Subcutaneous abdominal adipose tissue (tissue), 5 donors: ENCODE results near the gene FMNL3.

Experiments
- H3K27ac ChIP-seq: one replicate; pipeline ENCODE4 v1.7.0; 2013; ENCODE audit warnings: low read depth, mild to moderate bottlenecking, inconsistent platforms, low read length, moderate library complexity
- H3K27me3 ChIP-seq, 5 donors: one replicate each; pipeline ENCODE4 v1.7.0; 2013; ENCODE audit warnings: low read length in 5 of 5, inconsistent platforms in 1 of 5; ENCODE audit not compliant: control insufficient read depth in 5 of 5, insufficient read depth in 4 of 5
- H3K36me3 ChIP-seq, 5 donors: one replicate each; pipeline ENCODE4 v1.7.0; 2013; ENCODE audit warnings: low read length in 5 of 5; ENCODE audit not compliant: control insufficient read depth in 5 of 5, insufficient read depth in 5 of 5
- H3K4me1 ChIP-seq, 5 donors: one replicate each; pipeline ENCODE4 v1.7.0; 2013; ENCODE audit warnings: low read length in 5 of 5, mild to moderate bottlenecking in 3 of 5, moderate library complexity in 1 of 5; ENCODE audit not compliant: control insufficient read depth in 5 of 5, insufficient read depth in 5 of 5
- H3K4me3 ChIP-seq, 5 donors: one replicate each; pipeline ENCODE4 v1.7.0; 2013; ENCODE audit warnings: low read length in 5 of 5, low read depth in 1 of 5
- H3K9ac ChIP-seq, 5 donors: one replicate each; pipeline ENCODE4 v1.7.0; 2013; ENCODE audit warnings: low read length in 5 of 5, mild to moderate bottlenecking in 4 of 5, moderate library complexity in 3 of 5
- H3K9me3 ChIP-seq, 5 donors: one replicate each; pipeline ENCODE4 v1.7.0; 2013; ENCODE audit warnings: low read length in 5 of 5; ENCODE audit not compliant: control insufficient read depth in 5 of 5
- donor health status: healthy.
- donor health status: healthy.
- donor health status: healthy.
- donor health status: healthy.
- donor health status: healthy.

FMNL3 gene

GRCh38 chr12:49683599-49684309, 23.5 kb downstream of the FMNL3 start:
- Histone ChIP-seq H3K27ac (no peak overlapping the region), H3K9me3 (no peaks in the 10 kb centered on the region), H3K4me3 (no peak overlapping the region), H3K4me1 (peaks cover 0 to 31% (median 0%) of the 10 kb centered on the region in 5 donors), H3K9ac (peak overlapping the region in 1 of 5 donors; percentile 45), H3K36me3 (no peaks in the 10 kb centered on the region), H3K27me3 (no peaks in the 10 kb centered on the region)

GRCh38 chr12:49680075-49680474, 27.1 kb downstream of the FMNL3 start:
- H3K4me3 ChIP-seq = no peak overlapping the region
- no peaks in the 10 kb centered on the region for H3K36me3 ChIP-seq
- no peaks in the 10 kb centered on the region for H3K27me3 ChIP-seq
- peaks cover 0 to 32% (median 4%) of the 10 kb centered on the region in 5 donors for H3K4me1 ChIP-seq
- no peak overlapping the region for H3K27ac ChIP-seq
- H3K9me3 ChIP-seq = no peaks in the 10 kb centered on the region
- H3K9ac ChIP-seq = no peak overlapping the region

GRCh38 chr12:49678711-49679110, 28.5 kb downstream of the FMNL3 start:
- H3K9me3 ChIP-seq = no peaks in the 10 kb centered on the region
- no peaks in the 10 kb centered on the region for H3K36me3 ChIP-seq
- peaks cover 10 to 33% (median 17%) of the 10 kb centered on the region in 5 donors for H3K4me1 ChIP-seq
- H3K27ac ChIP-seq = no peak overlapping the region
- no peak overlapping the region for H3K9ac ChIP-seq
- no peak overlapping the region for H3K4me3 ChIP-seq
- H3K27me3 ChIP-seq = no peaks in the 10 kb centered on the region

- no peaks in the 10 kb centered on the region for H3K36me3 ChIP-seq
- H3K9ac ChIP-seq = no peak overlapping the region
- no peaks in the 10 kb centered on the region for H3K27me3 ChIP-seq
- H3K9me3 ChIP-seq = no peaks in the 10 kb centered on the region
- no peak overlapping the region for H3K4me3 ChIP-seq
- peaks cover 26 to 61% (median 53%) of the 10 kb centered on the region in 5 donors for H3K4me1 ChIP-seq
- H3K27ac ChIP-seq = peak overlapping the region; percentile 93
Measured at GRCh38 chr12:49675137-49675536, 32.1 kb downstream of the FMNL3 start.

GRCh38 chr12:49674318-49674981, 32.8 kb downstream of the FMNL3 start:
- Histone ChIP-seq H3K27me3 (no peaks in the 10 kb centered on the region), H3K4me1 (peaks cover 26 to 64% (median 55%) of the 10 kb centered on the region in 5 donors), H3K27ac (peak overlapping the region; percentile 93), H3K4me3 (peak overlapping the region in 2 of 5 donors; percentile 6 to 11), H3K9me3 (no peaks in the 10 kb centered on the region), H3K9ac (peak overlapping the region in 2 of 5 donors; percentile 25 to 37), H3K36me3 (no peaks in the 10 kb centered on the region)

- Histone ChIP-seq H3K27me3 (no peaks in the 10 kb centered on the region), H3K36me3 (no peaks in the 10 kb centered on the region), H3K9ac (peak overlapping the region in 3 of 5 donors; percentile 66 to 81 (median 69)), H3K4me3 (peak overlapping the region in 4 of 5 donors; percentile 19 to 36 (median 30)), H3K9me3 (no peaks in the 10 kb centered on the region), H3K27ac (peak overlapping the region; percentile 93), H3K4me1 (peaks cover 26 to 67% (median 55%) of the 10 kb centered on the region in 5 donors)
Measured at GRCh38 chr12:49673446-49674317, 33.5 kb downstream of the FMNL3 start.

GRCh38 chr12:49672301-49673217, 34.6 kb downstream of the FMNL3 start:
- Histone ChIP-seq H3K27ac (peak overlapping the region; percentile 93), H3K27me3 (no peaks in the 10 kb centered on the region), H3K36me3 (no peaks in the 10 kb centered on the region), H3K9me3 (no peaks in the 10 kb centered on the region), H3K4me1 (peaks cover 26 to 76% (median 55%) of the 10 kb centered on the region in 5 donors), H3K4me3 (peak overlapping the region in 4 of 5 donors; percentile 1 to 36 (median 27)), H3K9ac (peak overlapping the region in 3 of 5 donors; percentile 66 to 81 (median 69))

- peak overlapping the region in 1 of 5 donors; percentile 22 for H3K4me3 ChIP-seq
- no peaks in the 10 kb centered on the region for H3K9me3 ChIP-seq
- H3K4me1 ChIP-seq = peaks cover 26 to 80% (median 62%) of the 10 kb centered on the region in 5 donors
- peak overlapping the region in 1 of 5 donors; percentile 66 for H3K9ac ChIP-seq
- H3K27me3 ChIP-seq = no peaks in the 10 kb centered on the region
- H3K36me3 ChIP-seq = no peaks in the 10 kb centered on the region
- H3K27ac ChIP-seq = peak overlapping the region; percentile 93
Measured at GRCh38 chr12:49671031-49671765, 36.0 kb downstream of the FMNL3 start.
